GM12873 (cell line): ENCODE measurements around the gene SRRM4.

ENCODE experiments used
- TF ChIP-seq, protein P1 (sequence below): IDR thresholded peaks from 2 replicates; pipeline ENCODE4 v1.5.1; 2012; ENCODE audit warnings: low read depth, mild to moderate bottlenecking, moderate library complexity, low read length, control low read depth; ENCODE audit not compliant: insufficient read depth; ENCODE audit errors: missing control alignments

Gene SRRM4

GRCh38 chr12:119072440-119072839 is 91.1 kb downstream of the SRRM4 start:
- TF ChIP-seq, protein P1, sequence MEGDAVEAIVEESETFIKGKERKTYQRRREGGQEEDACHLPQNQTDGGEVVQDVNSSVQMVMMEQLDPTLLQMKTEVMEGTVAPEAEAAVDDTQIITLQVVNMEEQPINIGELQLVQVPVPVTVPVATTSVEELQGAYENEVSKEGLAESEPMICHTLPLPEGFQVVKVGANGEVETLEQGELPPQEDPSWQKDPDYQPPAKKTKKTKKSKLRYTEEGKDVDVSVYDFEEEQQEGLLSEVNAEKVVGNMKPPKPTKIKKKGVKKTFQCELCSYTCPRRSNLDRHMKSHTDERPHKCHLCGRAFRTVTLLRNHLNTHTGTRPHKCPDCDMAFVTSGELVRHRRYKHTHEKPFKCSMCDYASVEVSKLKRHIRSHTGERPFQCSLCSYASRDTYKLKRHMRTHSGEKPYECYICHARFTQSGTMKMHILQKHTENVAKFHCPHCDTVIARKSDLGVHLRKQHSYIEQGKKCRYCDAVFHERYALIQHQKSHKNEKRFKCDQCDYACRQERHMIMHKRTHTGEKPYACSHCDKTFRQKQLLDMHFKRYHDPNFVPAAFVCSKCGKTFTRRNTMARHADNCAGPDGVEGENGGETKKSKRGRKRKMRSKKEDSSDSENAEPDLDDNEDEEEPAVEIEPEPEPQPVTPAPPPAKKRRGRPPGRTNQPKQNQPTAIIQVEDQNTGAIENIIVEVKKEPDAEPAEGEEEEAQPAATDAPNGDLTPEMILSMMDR, result no peak

DNA sequence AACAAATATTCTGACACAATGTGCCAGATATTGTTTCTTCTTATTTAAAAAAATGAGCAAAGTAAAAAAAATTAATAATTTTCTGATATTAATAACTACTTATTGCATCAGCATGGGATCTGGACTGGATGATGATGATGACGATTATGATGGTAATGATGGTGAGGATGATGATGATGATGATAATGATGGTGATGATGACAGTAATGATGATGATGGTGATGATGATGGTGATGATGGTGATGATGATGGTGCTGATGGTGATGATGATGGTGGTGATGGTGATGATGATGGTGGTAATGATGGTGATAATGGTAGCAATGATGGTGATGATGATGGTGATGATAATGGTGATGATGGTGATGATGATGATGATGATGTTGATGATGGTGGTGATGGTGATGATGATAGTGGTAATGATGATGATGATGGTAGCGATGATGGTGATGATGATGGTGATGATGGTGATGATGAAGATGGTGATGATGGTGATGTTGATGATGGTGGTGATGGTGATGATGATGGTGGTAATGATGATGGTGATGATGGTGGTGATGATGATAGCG is 94.0 kb downstream of the SRRM4 start:
- TF ChIP-seq, protein P1, result no peak

- TF ChIP-seq, protein P1, result no peak
Observed at GRCh38 chr12:119075918-119076317, 94.6 kb downstream of the SRRM4 start.

DNA sequence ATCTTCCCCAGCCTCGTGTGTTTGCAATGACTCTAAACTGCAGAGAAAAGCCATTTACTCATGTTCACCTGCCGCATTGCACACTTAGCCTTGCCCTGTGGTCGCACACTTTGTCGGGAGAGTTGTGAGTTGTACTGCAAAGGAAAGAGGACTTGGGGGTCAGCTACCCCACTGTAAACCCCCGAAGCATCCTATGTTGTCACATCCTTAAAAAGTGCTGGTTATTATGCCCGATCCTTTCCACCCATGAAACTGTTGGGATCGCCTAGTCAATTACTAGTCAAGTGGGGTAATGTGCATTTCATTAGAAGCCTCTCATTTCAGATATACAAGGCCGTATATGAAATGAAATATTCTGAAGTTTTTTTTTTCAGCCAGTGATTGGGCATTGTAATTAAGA is 98.2 kb downstream of the SRRM4 start:
- TF ChIP-seq, protein P1, result no peak

- TF ChIP-seq, protein P1, result no peak
Observed at GRCh38 chr12:119082016-119082415, 100.7 kb downstream of the SRRM4 start.

- TF ChIP-seq, protein P1, result no peak
Observed at GRCh38 chr12:119082496-119082895, 101.2 kb downstream of the SRRM4 start.

DNA sequence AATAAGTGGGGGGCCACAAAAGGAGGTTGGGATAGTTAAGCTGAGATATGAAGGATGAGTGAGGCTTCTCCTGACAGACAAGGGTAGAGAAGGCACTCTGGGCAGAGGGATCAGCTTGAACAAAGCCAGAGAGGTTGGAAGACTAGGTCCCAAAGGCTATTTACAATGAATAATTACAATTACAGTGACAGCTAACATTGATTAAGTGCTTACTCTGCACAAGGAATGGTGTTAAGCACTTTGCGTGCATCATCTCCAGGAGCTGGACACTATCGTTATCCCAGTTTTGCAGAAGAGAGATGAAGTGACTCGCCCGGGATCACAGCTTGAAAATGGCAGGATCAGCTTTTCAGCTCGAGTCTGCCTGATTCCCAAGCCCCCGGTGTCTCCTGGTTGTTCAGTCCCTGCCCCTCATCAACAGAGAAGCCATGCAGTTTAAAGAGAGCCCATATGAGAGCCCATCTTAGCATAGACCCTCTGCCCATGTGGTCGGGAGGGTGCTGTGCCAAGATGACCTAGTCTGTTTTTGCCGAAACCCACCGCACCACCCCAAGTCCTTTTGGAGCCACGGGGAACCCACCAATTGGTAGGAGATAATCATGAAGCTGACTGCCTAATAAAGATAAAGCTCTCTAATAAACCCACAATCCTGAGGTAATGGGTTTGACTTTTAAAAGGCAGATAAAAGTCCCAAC is 107.5 kb downstream of the SRRM4 start:
- TF ChIP-seq, protein P1, result no peak
